Ishikawa (cell line): ENCODE results near the gene ADCY10.

Experiments
- CEBPB ChIP-seq: IDR thresholded peaks from 2 replicates; pipeline ENCODE4 v1.6.1; 2012
- CREB1 ChIP-seq: IDR thresholded peaks from 2 replicates; pipeline ENCODE4 v1.6.1; 2012; ENCODE audit warnings: low read depth
- EGR1 ChIP-seq: IDR thresholded peaks from 2 replicates; pipeline ENCODE4 v1.6.1; 2012
- EP300 ChIP-seq: IDR thresholded peaks from 2 replicates; pipeline ENCODE4 v1.6.1; 2012; ENCODE audit warnings: borderline replicate concordance
- FOXM1 ChIP-seq: IDR thresholded peaks from 2 replicates; pipeline ENCODE4 v1.6.1; 2012; ENCODE audit warnings: low read depth, borderline replicate concordance
- MAX ChIP-seq: IDR thresholded peaks from 2 replicates; pipeline ENCODE4 v1.6.1; 2012
- NFIC ChIP-seq: IDR thresholded peaks from 2 replicates; pipeline ENCODE4 v1.6.1; 2012
- RAD21 ChIP-seq: IDR thresholded peaks from 2 replicates; pipeline ENCODE4 v1.6.1; 2012; ENCODE audit warnings: low read depth
- REST ChIP-seq: IDR thresholded peaks from 2 replicates; pipeline ENCODE4 v1.6.1; 2012; ENCODE audit warnings: low read depth, mild to moderate bottlenecking
- TAF1 ChIP-seq: IDR thresholded peaks from 2 replicates; pipeline ENCODE4 v1.6.1; 2012; ENCODE audit warnings: low read depth, mild to moderate bottlenecking
- TCF12 ChIP-seq: IDR thresholded peaks from 2 replicates; pipeline ENCODE4 v1.6.1; 2012; ENCODE audit warnings: low read depth
- TEAD4 ChIP-seq: IDR thresholded peaks from 2 replicates; pipeline ENCODE4 v1.6.1; 2012
- USF1 ChIP-seq: IDR thresholded peaks from 2 replicates; pipeline ENCODE4 v1.6.1; 2012
- YY1 ChIP-seq: IDR thresholded peaks from 2 replicates; pipeline ENCODE4 v1.6.1; 2012; ENCODE audit warnings: low read depth
- ZBTB7A ChIP-seq: IDR thresholded peaks from 2 replicates; pipeline ENCODE4 v1.6.1; 2012; ENCODE audit warnings: low read depth

The ADCY10 gene

GRCh38 chr1:167924543-167925231 is 10.8 kb upstream of the ADCY10 start:
- TF ChIP-seq RAD21 = no peak
- TF ChIP-seq USF1 = no peak
- TF ChIP-seq EP300 = no peak
- TF ChIP-seq MAX = no peak
- no peak for TF ChIP-seq CREB1

- TF ChIP-seq CREB1 = no peak
- TF ChIP-seq EGR1 = no peak
- no peak for TF ChIP-seq NFIC
- no peak for TF ChIP-seq REST
- no peak for TF ChIP-seq TCF12
- TF ChIP-seq TEAD4 = no peak
- TF ChIP-seq MAX = no peak
- TF ChIP-seq CEBPB = no peak
- no peak for TF ChIP-seq RAD21
- TF ChIP-seq TAF1 = no peak
- TF ChIP-seq USF1 = no peak
- TF ChIP-seq ZBTB7A = no peak
- TF ChIP-seq FOXM1 = no peak
- no peak for TF ChIP-seq YY1
Observed at GRCh38 chr1:167924102-167924501, 10.2 kb upstream of the ADCY10 start.

GRCh38 chr1:167923324-167924056 is 9.6 kb upstream of the ADCY10 start:
- no peak for TF ChIP-seq TEAD4
- TF ChIP-seq RAD21 = no peak
- TF ChIP-seq MAX = no peak
- no peak for TF ChIP-seq YY1
- TF ChIP-seq TAF1 = no peak
- TF ChIP-seq CEBPB = no peak
- no peak for TF ChIP-seq ZBTB7A
- no peak for TF ChIP-seq NFIC
- TF ChIP-seq FOXM1 = no peak
- no peak for TF ChIP-seq TCF12
- TF ChIP-seq USF1 = no peak
- no peak for TF ChIP-seq EGR1
- no peak for TF ChIP-seq EP300
- TF ChIP-seq CREB1 = no peak

GRCh38 chr1:167922611-167923074 is 8.7 kb upstream of the ADCY10 start:
- TF ChIP-seq EGR1 (no peak), CEBPB (no peak), TAF1 (no peak), USF1 (no peak), FOXM1 (no peak), CREB1 (no peak), EP300 (no peak), RAD21 (no peak), NFIC (no peak), YY1 (no peak), TEAD4 (no peak), TCF12 (no peak), MAX (no peak), REST (no peak), ZBTB7A (no peak)
